HCT116 (cell line): ENCODE measurements around the gene USP53. TPM values are rescaled to one million over a fixed set of nuclear protein-coding genes. Genes with fewer than 3 reads are reported as not detected.

ENCODE experiments used
- ATAC-seq: fragments of 200-7000 bp; cut with Tn5 transposase; 2 replicates; pipeline ENCODE4 v1.9.1; 2020; ENCODE audit warnings: mild to moderate bottlenecking, moderate library complexity
- BruUV-seq: library from RNA; stranded (reverse); fragments of 400-500 nt; replicated peaks from 2 replicates; lab custom pipeline; 2021; lab: Mats Ljungman, UMichigan
- CTCF ChIA-PET: fragments of 300-600 bp; sonication (Branson Sonifier 250); formaldehyde crosslinking; loops from one replicate; lab custom pipeline; 2021; ENCODE audit warnings: antibody characterized with exemption; lab: Charles Lee
- POLR2A ChIA-PET: fragments of 300-600, 350-600 bp; sonication (Branson Sonifier 250); formaldehyde crosslinking; loops from one replicate; lab custom pipeline; 2021; ENCODE audit warnings: antibody characterized with exemption; lab: Charles Lee
- RAD21 ChIA-PET, 2 experiments: fragments of 300-600 bp; sonication (Branson Sonifier 250); formaldehyde crosslinking; loops; one replicate each; lab custom pipeline; 2023; ENCODE audit warnings: low total read pairs in 2 of 2; ENCODE audit not compliant: uncharacterized antibody in 2 of 2, unreplicated experiment in 2 of 2, low non-redundant PET in 1 of 2; lab: Charles Lee
- DNase-seq: peaks from one replicate; pipeline ENCODE4 v3.0.0-alpha.2; 2010; ENCODE audit warnings: low read depth, low spot score
- H2AFZ ChIP-seq: fragments of 200-600 bp; shearing (Covaris generic), sonication (generic); 2 replicates; pipeline ENCODE4 v1.6.1; 2017; ENCODE audit warnings: low read depth, mixed run types, mixed read lengths, antibody characterized with exemption, low read length; ENCODE audit not compliant: poor library complexity, severe bottlenecking
- H3K27ac ChIP-seq: 2 replicates; pipeline ENCODE4 v1.5.1; 2012; ENCODE audit warnings: low read depth, low read length
- H3K27me3 ChIP-seq: fragments of 200-600 bp; sonication (generic); 2 replicates; pipeline ENCODE4 v1.6.1; 2016; ENCODE audit warnings: mixed run types, low read length, mixed read lengths; ENCODE audit not compliant: insufficient read depth
- H3K36me3 ChIP-seq, 2 experiments: fragments of 200-500 bp in 1 of 2; fragments of 200-600 bp in 1 of 2; sonication (Bioruptor generic) in 1 of 2; sonication (generic) in 1 of 2; 2 replicates each; pipeline versions ENCODE4 v1.5.1 to v1.6.1; 2014 to 2016; ENCODE audit warnings: low read length in 2 of 2, inconsistent platforms in 1 of 2, mixed read lengths in 1 of 2, mixed run types in 1 of 2; ENCODE audit not compliant: insufficient read depth in 2 of 2, control insufficient read depth in 1 of 2
- H3K4me1 ChIP-seq, 2 experiments: fragments of 200-600 bp in 1 of 2; sonication (generic) in 1 of 2; 2 replicates each; pipeline versions ENCODE4 v1.5.1 to v1.6.1; 2012 to 2017; ENCODE audit warnings: low read length in 2 of 2, inconsistent platforms in 1 of 2, mild to moderate bottlenecking in 1 of 2, mixed read lengths in 1 of 2, mixed run types in 1 of 2, moderate library complexity in 1 of 2; ENCODE audit not compliant: insufficient read depth in 2 of 2, control insufficient read depth in 1 of 2
- H3K4me2 ChIP-seq: fragments of 200-600 bp; sonication (generic); 2 replicates; pipeline ENCODE4 v1.6.1; 2017; ENCODE audit warnings: mixed run types, low read length, mixed read lengths
- H3K4me3 ChIP-seq, 2 experiments: fragments of 200-600 bp in 1 of 2; sonication (generic) in 1 of 2; replicated peaks in 1 of 2; 2 replicates each; pipeline ENCODE4 v1.5.1; 2011 to 2016; ENCODE audit warnings: low read length in 2 of 2, control low read depth in 1 of 2, low read depth in 1 of 2, mild to moderate bottlenecking in 1 of 2, mixed read lengths in 1 of 2, mixed run types in 1 of 2
- H3K79me2 ChIP-seq: fragments of 200-600 bp; sonication (generic); 2 replicates; pipeline ENCODE4 v1.6.1; 2017; ENCODE audit warnings: mild to moderate bottlenecking, mixed run types, low read length, moderate library complexity, mixed read lengths; ENCODE audit not compliant: insufficient read depth
- H3K9ac ChIP-seq: fragments of 200-600 bp; sonication (generic); 2 replicates; pipeline ENCODE4 v1.6.1; 2016; ENCODE audit warnings: low read length, mixed read lengths
- H3K9me2 ChIP-seq: fragments of 200-600 bp; sonication (generic), shearing (Covaris generic); 2 replicates; pipeline ENCODE4 v1.6.1; 2017; ENCODE audit warnings: mixed run types, mild to moderate bottlenecking, moderate library complexity; ENCODE audit not compliant: insufficient read depth
- H3K9me3 ChIP-seq, 2 experiments: fragments of 200-500 bp in 1 of 2; fragments of 200-600 bp in 1 of 2; sonication (Bioruptor generic) in 1 of 2; sonication (generic) in 1 of 2; 2 replicates each; pipeline ENCODE4 v1.6.1; 2014 to 2017; ENCODE audit warnings: low read length in 2 of 2, mixed read lengths in 2 of 2, inconsistent platforms in 1 of 2, low read depth in 1 of 2, mild to moderate bottlenecking in 1 of 2, mixed run types in 1 of 2, moderate library complexity in 1 of 2; ENCODE audit not compliant: control insufficient read depth in 1 of 2, insufficient read depth in 1 of 2
- H4K20me1 ChIP-seq: fragments of 200-600 bp; sonication (generic), shearing (Covaris generic); 2 replicates; pipeline ENCODE4 v1.6.1; 2017; ENCODE audit warnings: mixed run types, mild to moderate bottlenecking, moderate library complexity; ENCODE audit not compliant: insufficient read depth
- CBX3 ChIP-seq: IDR thresholded peaks from 2 replicates; pipeline ENCODE4 v1.6.1; 2012; ENCODE audit warnings: low read depth
- CTCF ChIP-seq, 3 experiments: fragments of 200-600 bp in 1 of 3; sonication (generic) in 1 of 3; IDR thresholded peaks in 2 of 3; conservative IDR thresholded peaks in 1 of 3; 2 replicates each; pipeline ENCODE4 v1.5.1; 2012 to 2017; ENCODE audit warnings: low read depth in 2 of 3, low read length in 2 of 3, antibody characterized with exemption in 1 of 3, borderline replicate concordance in 1 of 3, control low read depth in 1 of 3, mild to moderate bottlenecking in 1 of 3, mixed read lengths in 1 of 3, mixed run types in 1 of 3, moderate library complexity in 1 of 3; ENCODE audit not compliant: insufficient read depth in 1 of 3
- EGR1 ChIP-seq: IDR thresholded peaks from 2 replicates; pipeline ENCODE4 v1.6.1; 2012; ENCODE audit warnings: low read depth
- ELF1 ChIP-seq: IDR thresholded peaks from 2 replicates; pipeline ENCODE4 v1.6.1; 2012; ENCODE audit warnings: low read depth, borderline replicate concordance
- EZH2 ChIP-seq: fragments of 200-600 bp; sonication (generic); IDR thresholded peaks from 2 replicates; pipeline ENCODE4 v1.6.1; 2017; ENCODE audit warnings: antibody characterized with exemption, mixed run types
- EZH2phosphoT487 ChIP-seq: fragments of 200-600 bp; IDR thresholded peaks from 2 replicates; pipeline ENCODE4 v1.6.1; 2018; ENCODE audit warnings: antibody characterized with exemption, borderline replicate concordance
- FOSL1 ChIP-seq: IDR thresholded peaks from 2 replicates; pipeline ENCODE4 v1.6.1; 2012; ENCODE audit warnings: low read depth
- JUND ChIP-seq: IDR thresholded peaks from 2 replicates; pipeline ENCODE4 v1.6.1; 2012
- POLR2A ChIP-seq: IDR thresholded peaks from 2 replicates; pipeline ENCODE4 v1.7.0; 2011; ENCODE audit warnings: borderline replicate concordance; ENCODE audit not compliant: insufficient read depth, insufficient read length; ENCODE audit errors: extremely low read depth
- SP1 ChIP-seq: IDR thresholded peaks from 2 replicates; pipeline ENCODE4 v1.6.1; 2012; ENCODE audit warnings: low read depth
- TCF7L2 ChIP-seq: IDR thresholded peaks from 2 replicates; pipeline ENCODE4 v1.7.0; 2011; ENCODE audit warnings: borderline replicate concordance, inconsistent platforms; ENCODE audit not compliant: insufficient read depth, insufficient read length; ENCODE audit errors: extremely low read depth
- YY1 ChIP-seq: IDR thresholded peaks from 2 replicates; pipeline ENCODE4 v1.6.1; 2011; ENCODE audit warnings: low read length, low read depth, moderate library complexity, mild to moderate bottlenecking; ENCODE audit not compliant: insufficient replicate concordance; ENCODE audit errors: extremely low read depth
- ZFX ChIP-seq: fragments of 450-650 bp; IDR thresholded peaks from 2 replicates; pipeline ENCODE4 v1.6.1; 2017
- intact Hi-C: fragments of 100-400 bp; cut with micrococcal nuclease; formaldehyde crosslinking; loops from 2 replicates; pipeline ENCODE4 v1.10.0; 2022
- total RNA-seq: library from RNA; stranded (reverse); gene quantifications from one replicate; pipeline ENCODE4 v1.2.1, GENCODE V29; 2021; ENCODE audit not compliant: unreplicated experiment
- TF ChIP-seq, protein P1 (sequence below): IDR thresholded peaks from 2 replicates; pipeline ENCODE4 v1.6.1; 2012
- TF ChIP-seq, protein P2 (sequence below): IDR thresholded peaks from 2 replicates; pipeline ENCODE4 v1.6.1; 2011; ENCODE audit warnings: mild to moderate bottlenecking, low read length, moderate library complexity; ENCODE audit not compliant: insufficient replicate concordance; ENCODE audit errors: extremely low read depth
- TF ChIP-seq, protein P3 (sequence below): IDR thresholded peaks from 2 replicates; pipeline ENCODE4 v1.6.1; 2012; ENCODE audit warnings: low read depth
- TF ChIP-seq, protein P4 (sequence below): IDR thresholded peaks from 2 replicates; pipeline ENCODE4 v1.6.1; 2012

USP53 gene
- total RNA-seq, 1 experiment from 2014 or later: 22.0 TPM

DNA sequence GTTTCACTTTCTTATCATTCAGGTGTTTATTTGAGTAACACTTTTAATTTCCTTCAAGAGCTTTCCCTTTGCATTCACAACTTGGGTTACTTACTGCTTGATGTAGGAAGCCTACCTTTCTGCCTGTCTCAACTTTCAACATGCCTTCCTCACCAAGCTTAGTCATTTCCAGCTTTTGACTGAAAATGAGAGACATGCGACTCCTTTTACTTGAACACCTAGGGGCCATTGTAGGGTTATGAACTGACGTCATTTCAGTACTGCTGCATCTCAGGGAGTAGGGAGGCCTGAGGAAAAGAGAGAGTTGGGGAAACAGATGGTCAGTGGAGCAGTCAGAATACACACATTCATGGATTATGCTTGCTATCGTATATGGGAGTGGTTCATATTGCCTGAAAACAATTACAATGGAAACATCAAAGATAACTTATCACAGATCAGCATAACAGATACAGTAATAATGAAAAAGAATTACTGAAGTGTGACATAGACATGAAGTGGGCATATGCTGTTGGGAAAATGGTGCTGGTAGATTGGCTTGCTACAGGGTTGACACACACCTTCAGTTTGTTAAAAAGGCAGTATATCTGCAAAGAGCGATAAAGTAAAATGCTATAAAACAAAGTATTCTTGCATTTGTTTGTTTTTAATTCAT lies 25.7 kb downstream of the USP53 start:
- no peak for ATAC-seq
- CTCF ChIA-PET: no interaction called here
- H3K27me3 ChIP-seq: no peaks in the 10 kb centered on the region
- H3K9ac ChIP-seq: no peak overlapping the region
- POLR2A ChIA-PET: no interaction called here
- peaks cover 0 to 6% of the 10 kb centered on the region in 2 experiments; a peak in 2 of 4 replicates for H3K4me1 ChIP-seq
- TF ChIP-seq FOSL1 (no peak), POLR2A (no peak), YY1 (no peak), TCF7L2 (no peak), EZH2phosphoT487 (no peak), CTCF (IDR thresholded peaks at IDR 0.05 in 2 of 3, conservative IDR thresholded peaks at IDR 0.05 in 1 of 3; ENCODE audit: borderline replicate concordance in 1 of 3, insufficient read depth in 1 of 3, low read depth in 2 of 3, low read length in 2 of 3) (no peak), CBX3 (no peak), EGR1 (no peak), EZH2 (no peak), SP1 (no peak), ELF1 (no peak), JUND (no peak), ZFX (no peak)
- TF ChIP-seq, protein P1, sequence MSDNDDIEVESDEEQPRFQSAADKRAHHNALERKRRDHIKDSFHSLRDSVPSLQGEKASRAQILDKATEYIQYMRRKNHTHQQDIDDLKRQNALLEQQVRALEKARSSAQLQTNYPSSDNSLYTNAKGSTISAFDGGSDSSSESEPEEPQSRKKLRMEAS: no peak
- TF ChIP-seq, protein P2, sequence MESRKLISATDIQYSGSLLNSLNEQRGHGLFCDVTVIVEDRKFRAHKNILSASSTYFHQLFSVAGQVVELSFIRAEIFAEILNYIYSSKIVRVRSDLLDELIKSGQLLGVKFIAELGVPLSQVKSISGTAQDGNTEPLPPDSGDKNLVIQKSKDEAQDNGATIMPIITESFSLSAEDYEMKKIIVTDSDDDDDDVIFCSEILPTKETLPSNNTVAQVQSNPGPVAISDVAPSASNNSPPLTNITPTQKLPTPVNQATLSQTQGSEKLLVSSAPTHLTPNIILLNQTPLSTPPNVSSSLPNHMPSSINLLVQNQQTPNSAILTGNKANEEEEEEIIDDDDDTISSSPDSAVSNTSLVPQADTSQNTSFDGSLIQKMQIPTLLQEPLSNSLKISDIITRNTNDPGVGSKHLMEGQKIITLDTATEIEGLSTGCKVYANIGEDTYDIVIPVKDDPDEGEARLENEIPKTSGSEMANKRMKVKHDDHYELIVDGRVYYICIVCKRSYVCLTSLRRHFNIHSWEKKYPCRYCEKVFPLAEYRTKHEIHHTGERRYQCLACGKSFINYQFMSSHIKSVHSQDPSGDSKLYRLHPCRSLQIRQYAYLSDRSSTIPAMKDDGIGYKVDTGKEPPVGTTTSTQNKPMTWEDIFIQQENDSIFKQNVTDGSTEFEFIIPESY: no peak
- TF ChIP-seq, protein P3, sequence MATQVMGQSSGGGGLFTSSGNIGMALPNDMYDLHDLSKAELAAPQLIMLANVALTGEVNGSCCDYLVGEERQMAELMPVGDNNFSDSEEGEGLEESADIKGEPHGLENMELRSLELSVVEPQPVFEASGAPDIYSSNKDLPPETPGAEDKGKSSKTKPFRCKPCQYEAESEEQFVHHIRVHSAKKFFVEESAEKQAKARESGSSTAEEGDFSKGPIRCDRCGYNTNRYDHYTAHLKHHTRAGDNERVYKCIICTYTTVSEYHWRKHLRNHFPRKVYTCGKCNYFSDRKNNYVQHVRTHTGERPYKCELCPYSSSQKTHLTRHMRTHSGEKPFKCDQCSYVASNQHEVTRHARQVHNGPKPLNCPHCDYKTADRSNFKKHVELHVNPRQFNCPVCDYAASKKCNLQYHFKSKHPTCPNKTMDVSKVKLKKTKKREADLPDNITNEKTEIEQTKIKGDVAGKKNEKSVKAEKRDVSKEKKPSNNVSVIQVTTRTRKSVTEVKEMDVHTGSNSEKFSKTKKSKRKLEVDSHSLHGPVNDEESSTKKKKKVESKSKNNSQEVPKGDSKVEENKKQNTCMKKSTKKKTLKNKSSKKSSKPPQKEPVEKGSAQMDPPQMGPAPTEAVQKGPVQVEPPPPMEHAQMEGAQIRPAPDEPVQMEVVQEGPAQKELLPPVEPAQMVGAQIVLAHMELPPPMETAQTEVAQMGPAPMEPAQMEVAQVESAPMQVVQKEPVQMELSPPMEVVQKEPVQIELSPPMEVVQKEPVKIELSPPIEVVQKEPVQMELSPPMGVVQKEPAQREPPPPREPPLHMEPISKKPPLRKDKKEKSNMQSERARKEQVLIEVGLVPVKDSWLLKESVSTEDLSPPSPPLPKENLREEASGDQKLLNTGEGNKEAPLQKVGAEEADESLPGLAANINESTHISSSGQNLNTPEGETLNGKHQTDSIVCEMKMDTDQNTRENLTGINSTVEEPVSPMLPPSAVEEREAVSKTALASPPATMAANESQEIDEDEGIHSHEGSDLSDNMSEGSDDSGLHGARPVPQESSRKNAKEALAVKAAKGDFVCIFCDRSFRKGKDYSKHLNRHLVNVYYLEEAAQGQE: no peak
- TF ChIP-seq, protein P4, sequence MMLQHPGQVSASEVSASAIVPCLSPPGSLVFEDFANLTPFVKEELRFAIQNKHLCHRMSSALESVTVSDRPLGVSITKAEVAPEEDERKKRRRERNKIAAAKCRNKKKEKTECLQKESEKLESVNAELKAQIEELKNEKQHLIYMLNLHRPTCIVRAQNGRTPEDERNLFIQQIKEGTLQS: no peak
- RAD21 ChIA-PET: no interaction called here
- H3K27ac ChIP-seq: no peak overlapping the region
- peaks cover 3% of the 10 kb centered on the region; the same call in 1 of the 2 replicates for H4K20me1 ChIP-seq
- no peaks in the 10 kb centered on the region for H3K9me3 ChIP-seq
- no peak for DNase-seq
- BruUV-seq: no TSS peak
- H3K36me3 ChIP-seq: no peaks in the 10 kb centered on the region
- H3K9me2 ChIP-seq: no peaks in the 10 kb centered on the region
- no peak overlapping the region for H3K4me2 ChIP-seq
- peaks cover 30% of the 10 kb centered on the region for H3K79me2 ChIP-seq
- H2AFZ ChIP-seq: no peak overlapping the region
- intact Hi-C loops: no loop called here
- no peak overlapping the region for H3K4me3 ChIP-seq
